K562 (cell line): Measurements from ENCODE around the gene XRRA1. TPM values are rescaled to one million over a fixed set of nuclear protein-coding genes. Genes with fewer than 3 reads are reported as not detected.

ENCODE experiments used
- CCNT2 ChIP-seq: IDR thresholded peaks from 2 replicates; pipeline ENCODE4 v1.6.1; 2011; ENCODE audit warnings: borderline replicate concordance, low read depth, mild to moderate bottlenecking, moderate library complexity, mixed read lengths, low read length; ENCODE audit not compliant: insufficient read length; ENCODE audit errors: extremely low read depth
- CHD1 ChIP-seq: fragments of 200-600 bp; sonication (generic); IDR thresholded peaks from one replicate; pipeline ENCODE4 v1.6.1; 2012; ENCODE audit warnings: mild to moderate bottlenecking, moderate library complexity, low read length, inconsistent platforms
- FIP1L1 ChIP-seq: fragments of 200-400 bp; formaldehyde crosslinking; IDR thresholded peaks from 2 replicates; pipeline ENCODE4 v1.6.1; 2018; ENCODE audit warnings: mild to moderate bottlenecking, low read depth, low read length; ENCODE audit not compliant: poor library complexity, severe bottlenecking
- GATAD2A ChIP-seq: fragments of 450-650 bp; IDR thresholded peaks from 2 replicates; pipeline ENCODE4 v1.6.1; 2017
- MAFG ChIP-seq: fragments of 450-650 bp; conservative IDR thresholded peaks from 2 replicates; pipeline ENCODE4 v1.6.1; 2016; ENCODE audit warnings: missing genetic modification characterization, missing compliant biosample characterization
- MCM7 ChIP-seq, 2 experiments: fragments of 450-650 bp; IDR thresholded peaks; 2 replicates each; pipeline ENCODE4 v1.6.1; 2016 to 2018
- MED1 ChIP-seq: sonication (generic); formaldehyde crosslinking; IDR thresholded peaks from 2 replicates; pipeline ENCODE4 v1.8.1; 2023; ENCODE audit warnings: missing genetic modification reagents, borderline replicate concordance
- NBN ChIP-seq: fragments of 450-650 bp; IDR thresholded peaks from 2 replicates; pipeline ENCODE4 v1.6.1; 2016; ENCODE audit warnings: low read depth, mild to moderate bottlenecking
- NFE2 ChIP-seq: IDR thresholded peaks from 2 replicates; pipeline ENCODE4 v1.6.1; 2014; ENCODE audit warnings: antibody characterized with exemption, low read depth
- NRF1 ChIP-seq, 2 experiments: fragments of 450-650 bp; IDR thresholded peaks in 1 of 2; conservative IDR thresholded peaks in 1 of 2; 2 replicates each; pipeline ENCODE4 v1.6.1; 2014; ENCODE audit warnings: mild to moderate bottlenecking in 2 of 2
- PHF20 ChIP-seq: fragments of 450-650 bp; IDR thresholded peaks from 2 replicates; pipeline ENCODE4 v1.6.1; 2018; ENCODE audit not compliant: partially characterized antibody
- RBM14 ChIP-seq: fragments of 200-400 bp; formaldehyde crosslinking; IDR thresholded peaks from 2 replicates; pipeline ENCODE4 v1.6.1; 2018; ENCODE audit warnings: low read depth, mild to moderate bottlenecking, low read length, moderate library complexity, borderline replicate concordance; ENCODE audit not compliant: insufficient read depth
- RFX1 ChIP-seq: fragments of 450-650 bp; IDR thresholded peaks from 2 replicates; pipeline ENCODE4 v1.6.1; 2016; ENCODE audit warnings: mild to moderate bottlenecking, moderate library complexity
- ZNF445 ChIP-seq: fragments of 250-450 bp; sonication (Bioruptor Pico); IDR thresholded peaks from 2 replicates; pipeline ENCODE4 v1.4.0; 2020; ENCODE audit warnings: low read depth, mild to moderate bottlenecking, moderate library complexity
- ZNF57 ChIP-seq: fragments of 450-650 bp; formaldehyde crosslinking; IDR thresholded peaks from 2 replicates; pipeline ENCODE4 v1.4.0; 2020; ENCODE audit warnings: mild to moderate bottlenecking, moderate library complexity
- ZNF717 ChIP-seq: fragments of 250-450 bp; sonication (Bioruptor Pico); IDR thresholded peaks from 2 replicates; pipeline ENCODE4 v1.5.0; 2021
- polyA plus RNA-seq, 8 experiments: library from polyadenylated mRNA; depleted of rRNA in 4 of 8; stranded (reverse) in 5 of 8; unstranded in 3 of 8; fragments of >200 nt; fragmentation: Nextera tagmentation in 2 of 8; fragmentation: Illumina TruSeq in 1 of 8; extraction: Ambion mirVana in 2 of 8; extraction: Trizol in 1 of 8; gene quantifications; 2 replicates each; pipeline versions ENCODE4 v1.2.1 to v1.2.3, GENCODE V29; 2011 to 2014; ENCODE audit warnings: inconsistent platforms in 1 of 8, missing spikeins in 1 of 8
- total RNA-seq, 7 experiments: library from RNA; depleted of rRNA in 6 of 7; stranded (reverse); fragments of >200 nt in 6 of 7; fragmentation: Illumina TruSeq in 2 of 7; extraction: Trizol in 2 of 7; gene quantifications; 2 replicates each; pipeline versions ENCODE4 v1.2.1 to v1.2.3, GENCODE V29; 2011 to 2021; ENCODE audit warnings: low replicate concordance in 1 of 7
- TF ChIP-seq, protein P1 (sequence below), 2 experiments: fragments of 450-650 bp; IDR thresholded peaks; 2 replicates each; pipeline ENCODE4 v1.6.1; 2018; ENCODE audit warnings: mild to moderate bottlenecking in 2 of 2, low read depth in 1 of 2; ENCODE audit not compliant: partially characterized antibody in 2 of 2
- TF ChIP-seq, protein P2 (sequence below), 2 experiments: fragments of 200-800 bp in 1 of 2; sonication (Bioruptor generic) in 1 of 2; sonication (generic) in 1 of 2; formaldehyde crosslinking in 1 of 2; IDR thresholded peaks in 1 of 2; conservative IDR thresholded peaks in 1 of 2; 2 replicates each; pipeline versions ENCODE4 v1.5.0 to v1.6.1; 2016 to 2020; ENCODE audit warnings: missing compliant biosample characterization in 1 of 2, missing genetic modification characterization in 1 of 2, missing genetic modification reagents in 1 of 2
- TF ChIP-seq, protein P3 (sequence below): sonication (generic); formaldehyde crosslinking; IDR thresholded peaks from 2 replicates; pipeline ENCODE4 v1.8.1; 2023; ENCODE audit warnings: mild to moderate bottlenecking, missing genetic modification reagents
- TF ChIP-seq, protein P4 (sequence below): fragments of 450-650 bp; formaldehyde crosslinking; IDR thresholded peaks from 2 replicates; pipeline ENCODE4 v1.4.0; 2022; ENCODE audit warnings: missing genetic modification characterization

The XRRA1 gene
- total and polyA plus RNA-seq, 9 of the 15 experiments (the other 6 are each of a cell fraction or from before 2014, with no cell fraction given): 5.0 to 22.5 (median 16.0) TPM

GRCh38 chr11:74806267-74806666, 142.6 kb downstream of the XRRA1 start (continued):
- TF ChIP-seq, protein P1, sequence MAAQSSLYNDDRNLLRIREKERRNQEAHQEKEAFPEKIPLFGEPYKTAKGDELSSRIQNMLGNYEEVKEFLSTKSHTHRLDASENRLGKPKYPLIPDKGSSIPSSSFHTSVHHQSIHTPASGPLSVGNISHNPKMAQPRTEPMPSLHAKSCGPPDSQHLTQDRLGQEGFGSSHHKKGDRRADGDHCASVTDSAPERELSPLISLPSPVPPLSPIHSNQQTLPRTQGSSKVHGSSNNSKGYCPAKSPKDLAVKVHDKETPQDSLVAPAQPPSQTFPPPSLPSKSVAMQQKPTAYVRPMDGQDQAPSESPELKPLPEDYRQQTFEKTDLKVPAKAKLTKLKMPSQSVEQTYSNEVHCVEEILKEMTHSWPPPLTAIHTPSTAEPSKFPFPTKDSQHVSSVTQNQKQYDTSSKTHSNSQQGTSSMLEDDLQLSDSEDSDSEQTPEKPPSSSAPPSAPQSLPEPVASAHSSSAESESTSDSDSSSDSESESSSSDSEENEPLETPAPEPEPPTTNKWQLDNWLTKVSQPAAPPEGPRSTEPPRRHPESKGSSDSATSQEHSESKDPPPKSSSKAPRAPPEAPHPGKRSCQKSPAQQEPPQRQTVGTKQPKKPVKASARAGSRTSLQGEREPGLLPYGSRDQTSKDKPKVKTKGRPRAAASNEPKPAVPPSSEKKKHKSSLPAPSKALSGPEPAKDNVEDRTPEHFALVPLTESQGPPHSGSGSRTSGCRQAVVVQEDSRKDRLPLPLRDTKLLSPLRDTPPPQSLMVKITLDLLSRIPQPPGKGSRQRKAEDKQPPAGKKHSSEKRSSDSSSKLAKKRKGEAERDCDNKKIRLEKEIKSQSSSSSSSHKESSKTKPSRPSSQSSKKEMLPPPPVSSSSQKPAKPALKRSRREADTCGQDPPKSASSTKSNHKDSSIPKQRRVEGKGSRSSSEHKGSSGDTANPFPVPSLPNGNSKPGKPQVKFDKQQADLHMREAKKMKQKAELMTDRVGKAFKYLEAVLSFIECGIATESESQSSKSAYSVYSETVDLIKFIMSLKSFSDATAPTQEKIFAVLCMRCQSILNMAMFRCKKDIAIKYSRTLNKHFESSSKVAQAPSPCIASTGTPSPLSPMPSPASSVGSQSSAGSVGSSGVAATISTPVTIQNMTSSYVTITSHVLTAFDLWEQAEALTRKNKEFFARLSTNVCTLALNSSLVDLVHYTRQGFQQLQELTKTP (IDR thresholded peaks at IDR 0.05; ENCODE audit: low read depth in 1 of 2, partially characterized antibody in 2 of 2): no peak
- TF ChIP-seq NFE2 (peak; percentile 100), CCNT2 (no peak), MAFG (tag) (peak; percentile 99), NBN (0 out of 2 replicates have a peak, but pooled peaks have one; percentile 42), PHF20 (no peak), FIP1L1 (no peak), ZNF717 (0 out of 2 replicates have a peak, but pooled peaks have one; percentile 61), MCM7 (IDR thresholded peaks at IDR 0.05) (no peak), ZNF57 (CRISPR knock-in tag) (no peak), CHD1 (no peak), NRF1 (conservative IDR thresholded peaks at IDR 0.05 in 1 of 2, IDR thresholded peaks at IDR 0.05 in 1 of 2) (0 out of 4 replicates have a peak, but pooled peaks of 1 of the 2 experiments have one; percentile 5), RFX1 (no peak), ZNF445 (CRISPR knock-in tag) (no peak), GATAD2A (no peak), RBM14 (no peak), MED1 (CRISPR knock-in tag) (no peak)
- TF ChIP-seq, protein P2, sequence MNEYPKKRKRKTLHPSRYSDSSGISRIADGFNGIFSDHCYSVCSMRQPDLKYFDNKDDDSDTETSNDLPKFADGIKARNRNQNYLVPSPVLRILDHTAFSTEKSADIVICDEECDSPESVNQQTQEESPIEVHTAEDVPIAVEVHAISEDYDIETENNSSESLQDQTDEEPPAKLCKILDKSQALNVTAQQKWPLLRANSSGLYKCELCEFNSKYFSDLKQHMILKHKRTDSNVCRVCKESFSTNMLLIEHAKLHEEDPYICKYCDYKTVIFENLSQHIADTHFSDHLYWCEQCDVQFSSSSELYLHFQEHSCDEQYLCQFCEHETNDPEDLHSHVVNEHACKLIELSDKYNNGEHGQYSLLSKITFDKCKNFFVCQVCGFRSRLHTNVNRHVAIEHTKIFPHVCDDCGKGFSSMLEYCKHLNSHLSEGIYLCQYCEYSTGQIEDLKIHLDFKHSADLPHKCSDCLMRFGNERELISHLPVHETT (CRISPR knock-in tag; conservative IDR thresholded peaks at IDR 0.05 in 1 of 2, IDR thresholded peaks at IDR 0.05 in 1 of 2): no peak
- TF ChIP-seq, protein P3, sequence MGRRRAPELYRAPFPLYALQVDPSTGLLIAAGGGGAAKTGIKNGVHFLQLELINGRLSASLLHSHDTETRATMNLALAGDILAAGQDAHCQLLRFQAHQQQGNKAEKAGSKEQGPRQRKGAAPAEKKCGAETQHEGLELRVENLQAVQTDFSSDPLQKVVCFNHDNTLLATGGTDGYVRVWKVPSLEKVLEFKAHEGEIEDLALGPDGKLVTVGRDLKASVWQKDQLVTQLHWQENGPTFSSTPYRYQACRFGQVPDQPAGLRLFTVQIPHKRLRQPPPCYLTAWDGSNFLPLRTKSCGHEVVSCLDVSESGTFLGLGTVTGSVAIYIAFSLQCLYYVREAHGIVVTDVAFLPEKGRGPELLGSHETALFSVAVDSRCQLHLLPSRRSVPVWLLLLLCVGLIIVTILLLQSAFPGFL (CRISPR knock-in tag): no peak
- TF ChIP-seq, protein P4, sequence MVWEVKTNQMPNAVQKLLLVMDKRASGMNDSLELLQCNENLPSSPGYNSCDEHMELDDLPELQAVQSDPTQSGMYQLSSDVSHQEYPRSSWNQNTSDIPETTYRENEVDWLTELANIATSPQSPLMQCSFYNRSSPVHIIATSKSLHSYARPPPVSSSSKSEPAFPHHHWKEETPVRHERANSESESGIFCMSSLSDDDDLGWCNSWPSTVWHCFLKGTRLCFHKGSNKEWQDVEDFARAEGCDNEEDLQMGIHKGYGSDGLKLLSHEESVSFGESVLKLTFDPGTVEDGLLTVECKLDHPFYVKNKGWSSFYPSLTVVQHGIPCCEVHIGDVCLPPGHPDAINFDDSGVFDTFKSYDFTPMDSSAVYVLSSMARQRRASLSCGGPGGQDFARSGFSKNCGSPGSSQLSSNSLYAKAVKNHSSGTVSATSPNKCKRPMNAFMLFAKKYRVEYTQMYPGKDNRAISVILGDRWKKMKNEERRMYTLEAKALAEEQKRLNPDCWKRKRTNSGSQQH (CRISPR knock-in tag): no peak
